Adrenal gland (tissue), 5 donors: ENCODE data around the gene NRP1.

Experiments used
- CTCF ChIP-seq, 6 experiments: fragments of 450-650 bp in 4 of 6; fragments of 200-600 bp in 2 of 6; sonication (generic) in 1 of 6; IDR thresholded peaks; 1 replicate in 5 of 6; 2 replicates in 1 of 6; pipeline versions ENCODE4 v1.5.1 to v1.8.0; 2016 to 2021; ENCODE audit warnings: antibody characterized with exemption in 6 of 6, mild to moderate bottlenecking in 2 of 6, moderate library complexity in 1 of 6
- POLR2A ChIP-seq, 2 donors: fragments of 450-650 bp; IDR thresholded peaks; one replicate each; pipeline ENCODE4 v1.6.1; 2017; ENCODE audit warnings: antibody characterized with exemption in 2 of 2, mild to moderate bottlenecking in 2 of 2, moderate library complexity in 1 of 2
- donor health status: DM: no; HTN: no; CAD: no.

GRCh38 chr10:33143160-33143728 is 191.2 kb downstream of the NRP1 start:
- no peak for TF ChIP-seq CTCF (IDR thresholded peaks at IDR 0.05)
- TF ChIP-seq POLR2A (IDR thresholded peaks at IDR 0.05) = no peak
